Endothelial cell of umbilical vein (primary cell): ENCODE data around the gene C2orf15. TPM values are rescaled to one million over a fixed set of nuclear protein-coding genes. Genes with fewer than 3 reads are reported as not detected.

Experiments used
- Bru-seq: library from RNA; stranded (reverse); fragments of 400-500 nt; gene quantifications from one replicate; lab custom pipeline; 2021; lab: Mats Ljungman, UMichigan
- BruChase-seq, 2 experiments: library from RNA; stranded (reverse); fragments of 400-500 nt; gene quantifications; one replicate each; lab custom pipeline; 2021; lab: Mats Ljungman, UMichigan
- BruUV-seq: library from RNA; stranded (reverse); fragments of 400-500 nt; replicated peaks from 2 replicates; lab custom pipeline; 2021; lab: Mats Ljungman, UMichigan
- CTCF ChIA-PET: fragments of 300-600, 350-600 bp; sonication (Branson Sonifier 250); formaldehyde crosslinking; loops from one replicate; lab custom pipeline; 2021; ENCODE audit warnings: antibody characterized with exemption, inconsistent platforms; lab: Charles Lee
- POLR2A ChIA-PET: fragments of 300-600, 350-600 bp; sonication (Branson Sonifier 250); formaldehyde crosslinking; loops from one replicate; lab custom pipeline; 2021; ENCODE audit warnings: antibody characterized with exemption, inconsistent platforms; lab: Charles Lee
- DNase-seq: peaks from one replicate; pipeline ENCODE4 v3.0.0-alpha.2; 2011; ENCODE audit warnings: low read depth, low spot score
- FAIRE-seq: peaks from 2 replicates; lab custom pipeline; 2011; peaks lifted over from hg19 to GRCh38; lab: Jason Lieb, UNC
- H2AFZ ChIP-seq: 2 replicates; pipeline ENCODE4 v1.6.0; 2012; ENCODE audit warnings: low read depth, low read length, control low read depth, inconsistent platforms
- H3K27ac ChIP-seq: 2 replicates; pipeline ENCODE4 v1.5.1; 2011; ENCODE audit warnings: low read depth, mild to moderate bottlenecking, control low read depth, low read length, moderate library complexity; ENCODE audit not compliant: insufficient read depth
- H3K27me3 ChIP-seq, 2 experiments: 2 replicates each; pipeline versions ENCODE4 v1.6.0 to v1.6.1; 2011; ENCODE audit warnings: low read length in 2 of 2, mixed read lengths in 1 of 2; ENCODE audit not compliant: control insufficient read depth in 2 of 2, insufficient read depth in 2 of 2
- H3K36me3 ChIP-seq, 2 experiments: 2 replicates in 1 of 2; 3 replicates in 1 of 2; pipeline ENCODE4 v1.5.1; 2011; ENCODE audit warnings: low read length in 2 of 2, mild to moderate bottlenecking in 1 of 2, moderate library complexity in 1 of 2; ENCODE audit not compliant: control insufficient read depth in 2 of 2, insufficient read depth in 2 of 2; ENCODE audit errors: extremely low read depth in 1 of 2
- H3K4me1 ChIP-seq: 3 replicates; pipeline ENCODE4 v1.5.1; 2011; ENCODE audit warnings: mild to moderate bottlenecking, low read length; ENCODE audit not compliant: control insufficient read depth, insufficient read depth; ENCODE audit errors: extremely low read depth
- H3K4me2 ChIP-seq: 2 replicates; pipeline ENCODE4 v1.6.1; 2011; ENCODE audit warnings: low read length, control low read depth, mixed read lengths; ENCODE audit not compliant: insufficient read depth
- H3K4me3 ChIP-seq, 3 experiments: fragments of 200-600 bp in 1 of 3; sonication (generic), shearing (Covaris generic) in 1 of 3; replicated peaks in 1 of 3; 2 replicates each; pipeline ENCODE4 v1.5.1; 2011 to 2016; ENCODE audit warnings: control low read depth in 3 of 3, low read length in 3 of 3, mild to moderate bottlenecking in 2 of 3, inconsistent platforms in 1 of 3, low read depth in 1 of 3, moderate library complexity in 1 of 3; ENCODE audit not compliant: insufficient read depth in 1 of 3
- H3K79me2 ChIP-seq: 2 replicates; pipeline ENCODE4 v1.6.0; 2012; ENCODE audit warnings: low read length, inconsistent platforms; ENCODE audit not compliant: control insufficient read depth, insufficient read depth
- H3K9ac ChIP-seq: replicated peaks from 2 replicates; pipeline ENCODE3; 2011; ENCODE audit warnings: low read length, control low read depth; ENCODE audit not compliant: insufficient read depth; ENCODE audit errors: extremely low read depth
- H3K9me1 ChIP-seq: replicated peaks from 3 replicates; pipeline ENCODE4 v1.6.0; 2011; ENCODE audit warnings: mild to moderate bottlenecking, low read length; ENCODE audit not compliant: control insufficient read depth, insufficient read depth; ENCODE audit errors: extremely low read depth
- H3K9me3 ChIP-seq: replicated peaks from 2 replicates; pipeline ENCODE4 v1.5.1; 2012; ENCODE audit warnings: low read length, inconsistent platforms; ENCODE audit not compliant: control insufficient read depth, insufficient read depth
- H4K20me1 ChIP-seq: replicated peaks from 2 replicates; pipeline ENCODE3; 2011; ENCODE audit warnings: mild to moderate bottlenecking, low read length; ENCODE audit not compliant: control insufficient read depth, insufficient read depth; ENCODE audit errors: extremely low read depth
- EZH2 ChIP-seq: IDR thresholded peaks from 2 replicates; pipeline ENCODE4 v1.6.1; 2012; ENCODE audit warnings: borderline replicate concordance, low read depth, mild to moderate bottlenecking, moderate library complexity, low read length, inconsistent platforms; ENCODE audit not compliant: severe bottlenecking
- MYC ChIP-seq: IDR thresholded peaks from one replicate; pipeline ENCODE4 v1.6.1; 2011; ENCODE audit warnings: mild to moderate bottlenecking, low read depth, low read length
- POLR2A ChIP-seq: IDR thresholded peaks from 2 replicates; pipeline ENCODE4 v1.6.1; 2012; ENCODE audit warnings: low read depth, mild to moderate bottlenecking, control low read depth, low read length
- dilution Hi-C: fragments of 300-500 bp; cut with MboI; formaldehyde crosslinking; loops from one replicate; pipeline ENCODE4 v1.15.0; 2019; ENCODE audit warnings: low sequenced_read_pairs; ENCODE audit not compliant: extremely low pct_ligation_motif_present
- intact Hi-C: fragments of 100-400 bp; cut with micrococcal nuclease; formaldehyde crosslinking; loops from one replicate; pipeline ENCODE4 v1.10.0; 2022
- long read RNA-seq: library from polyadenylated mRNA; stranded (forward); transcript quantifications from one replicate; pipeline ENCODE4 v2.0.0, GENCODE V29; 2021
- polyA minus RNA-seq, 3 experiments: library from RNA; depleted of rRNA, polyadenylated mRNA; stranded (reverse); fragments of >200 nt; gene quantifications; 1 replicate in 1 of 3; 2 replicates in 2 of 3; pipeline ENCODE4 v1.2.3, GENCODE V29; 2011
- polyA plus RNA-seq, 4 experiments: library from polyadenylated mRNA; depleted of rRNA in 3 of 4; stranded (reverse) in 3 of 4; unstranded in 1 of 4; fragments of >200 nt; gene quantifications; 2 replicates each; pipeline versions ENCODE4 v1.2.1 to v1.2.3, GENCODE V29; 2011 to 2012; ENCODE audit warnings: missing spikeins in 1 of 4
- total RNA-seq: library from RNA; stranded (reverse); gene quantifications from 2 replicates; pipeline ENCODE4 v1.2.3, GENCODE V29; 2021

The C2orf15 gene, protein sequence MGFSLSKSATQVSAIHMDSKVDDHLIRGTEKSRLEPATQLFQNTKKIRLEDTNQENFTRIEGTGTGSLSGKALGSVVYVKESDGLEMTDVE
- not detected in 2 replicates for total RNA-seq
- polyA plus RNA-seq = not detected in 2 replicates
- 0.04 TPM in 1 of 2 replicates, not detected in the other for polyA plus RNA-seq (2011; cell fraction: cytosol; rRNA removed)
- polyA plus RNA-seq (2011; cell fraction: nucleus; rRNA removed) = not detected in 2 replicates
- 0.24 TPM in 1 of 2 replicates, not detected in the other for polyA plus RNA-seq (2012)
- polyA minus RNA-seq = not detected in 2 replicates
- 2.7 TPM for polyA minus RNA-seq (2011; cell fraction: cytosol; rRNA and poly(A)+ RNA removed)
- polyA minus RNA-seq (2011; cell fraction: nucleus; rRNA and poly(A)+ RNA removed) = not detected in 2 replicates
- Bru-seq, nascent RNA = not detected
- percentile 24 among the genes with signal in this experiment for BruChase-seq, experiment 1, labeled RNA remaining after a 6-hour chase
- BruChase-seq, experiment 2, labeled RNA remaining after a 2-hour chase = percentile 27 among the genes with signal in this experiment
- long read RNA-seq, partial matches to known transcripts = 1 of 1 reads
- long read RNA-seq, other reads (novel, unspliced or antisense) = 0 of 1 reads

DNA sequence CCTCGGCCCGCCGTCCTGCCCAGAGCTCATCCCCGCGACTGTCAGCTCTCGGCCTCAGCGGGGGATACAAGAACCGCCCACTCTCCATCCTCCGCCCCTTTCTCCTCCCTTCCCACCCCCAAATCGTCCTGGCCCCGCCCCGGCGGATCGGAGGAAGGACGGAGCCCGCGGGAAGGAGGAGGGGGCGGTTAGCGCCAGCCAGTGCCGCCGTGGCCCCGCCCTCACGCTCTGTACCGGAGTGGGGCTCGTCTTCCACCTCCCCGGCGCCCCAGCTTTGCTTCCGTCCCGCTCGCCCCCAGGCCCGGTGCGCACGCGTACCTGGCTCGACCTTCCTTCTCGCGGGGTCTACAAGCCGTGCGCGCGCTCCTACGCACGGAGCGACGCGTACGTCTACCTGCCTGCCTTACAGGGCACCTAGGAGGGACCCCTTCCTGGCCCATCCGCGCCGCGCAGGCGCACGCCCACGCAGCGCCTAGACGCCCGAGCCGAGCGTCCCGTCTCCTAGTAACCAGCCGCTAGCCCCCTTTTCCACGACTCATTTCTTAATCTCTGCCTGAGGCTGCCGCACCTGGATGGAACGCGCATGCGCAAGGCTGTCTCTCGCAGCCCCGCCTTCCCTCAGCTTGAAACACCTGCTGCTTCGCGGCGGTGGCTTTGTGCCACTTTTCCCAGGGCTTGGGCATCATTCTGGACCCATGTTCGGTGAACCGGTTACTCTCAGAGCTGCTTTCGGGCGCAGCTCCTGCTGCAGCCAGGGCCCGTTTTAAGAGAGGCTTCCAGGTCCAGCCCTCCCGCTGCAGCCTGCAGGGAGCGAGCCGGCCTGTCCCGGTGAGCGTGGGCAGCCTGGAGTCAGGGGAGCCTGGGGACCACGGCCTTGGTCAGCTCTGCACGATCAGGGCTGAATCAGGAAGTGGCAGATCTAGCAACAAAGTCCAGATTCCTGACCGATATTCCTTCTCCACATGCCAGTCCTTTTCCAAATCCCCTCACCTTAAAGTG lies at the start of gene C2orf15:
TSS of gene C2orf15 (plus strand) at position 598 of the 999 bp plus-strand sequence. CDS start 8,852 bp downstream, outside the sequence.
- Histone ChIP-seq H3K27ac (no peak within 1 kb of the TSS), H3K36me3 (no peaks in the 10 kb centered on the region), H3K4me3 (peak within 1 kb of the TSS; percentile 66 to 79 (median 68)), H3K4me1 (peaks cover 7% of the 10 kb centered on the region), H3K4me2 (peak within 1 kb of the TSS; percentile 95), H2AFZ (peak within 1 kb of the TSS; percentile 99), H3K27me3 (peaks cover 21 to 31% of the 10 kb centered on the region in 2 experiments), H3K9me3 (no peaks in the 10 kb centered on the region), H4K20me1 (no peaks in the 10 kb centered on the region), H3K9me1 (no peaks in the 10 kb centered on the region), H3K79me2 (no peaks in the 10 kb centered on the region), H3K9ac (peak within 1 kb of the TSS; percentile 38)
- intact Hi-C loops = loop anchor here (1.0 kb wide), 2 partner anchors 14 to 40 kb away; partner anchors contain the start of genes MITD1 and MRPL30
- ChIA-PET CTCF (interaction anchor here (0.8 to 1.5 kb wide), 6 partner anchors 9 to 492 kb away, joined by 3 to 6 read pairs (median 3); partner anchors contain the start of genes LIPT1 and TSGA10), POLR2A (interaction anchor here (1.2 kb wide), 1 partner anchor 39 kb away, joined by 3 read pairs; the partner anchor contains the start of genes MITD1 and MRPL30)
- TF ChIP-seq EZH2 (no peak), POLR2A (peak; percentile 1), MYC (no peak)
- DNase-seq (peak; percentile 84), FAIRE-seq (peak; percentile 76)
- dilution Hi-C loops = no loop called here
- BruUV-seq = no TSS peak
